ENCODE results near the gene WDR12. TPM values are rescaled to one million over a fixed set of nuclear protein-coding genes. Genes with fewer than 3 reads are reported as not detected.

Gene WDR12
- 34.1 and 45.7 TPM in 2 replicates for total RNA-seq

DNA sequence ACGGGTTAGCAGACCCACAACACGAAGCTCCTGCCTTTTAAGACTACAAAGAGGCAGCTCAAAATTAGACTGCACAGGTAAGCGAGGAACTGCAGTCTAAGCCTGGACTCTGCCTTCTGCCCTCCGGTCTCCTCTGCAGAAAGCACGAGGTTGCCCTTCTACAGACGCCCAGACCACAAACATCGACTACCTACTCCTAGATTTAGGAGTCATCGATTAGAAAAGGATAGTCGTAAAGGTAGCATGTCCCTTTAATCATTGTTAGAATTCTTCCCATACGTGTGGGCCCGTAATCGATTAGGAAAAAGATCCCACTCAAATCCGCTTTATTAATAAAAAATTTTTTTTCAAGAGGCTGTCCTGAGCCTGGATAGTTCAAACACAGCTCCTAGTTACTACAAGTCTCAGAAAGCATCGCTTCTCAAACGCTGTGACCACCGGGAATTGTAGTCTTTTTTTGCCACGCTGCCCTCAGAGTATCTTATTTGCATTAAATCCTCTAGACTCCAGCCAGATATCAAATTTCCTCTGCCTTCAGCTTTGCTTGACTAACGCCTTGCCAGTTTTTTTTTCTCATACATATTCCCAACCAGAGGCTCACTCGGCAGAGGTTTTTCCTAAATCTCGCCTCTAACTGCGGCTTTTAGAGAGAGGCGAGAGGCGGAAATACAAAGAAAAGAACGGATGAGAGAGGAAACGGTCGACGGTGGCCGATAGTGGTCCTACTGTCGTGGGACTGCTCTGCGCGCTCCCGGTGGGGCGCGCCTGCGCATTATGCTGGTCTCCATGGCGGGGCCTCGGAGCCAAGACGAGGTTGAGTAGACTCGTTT is at the start of gene WDR12, which contains the start of gene CARF:
Gene WDR12 (minus strand): TSS at position 162 of the 830 bp plus-strand sequence. CDS start 197 bp downstream, outside the sequence.
Gene CARF (plus strand): TSS at position 764 of the 830 bp plus-strand sequence. CDS start 29,628 bp downstream, outside the sequence.

DNA sequence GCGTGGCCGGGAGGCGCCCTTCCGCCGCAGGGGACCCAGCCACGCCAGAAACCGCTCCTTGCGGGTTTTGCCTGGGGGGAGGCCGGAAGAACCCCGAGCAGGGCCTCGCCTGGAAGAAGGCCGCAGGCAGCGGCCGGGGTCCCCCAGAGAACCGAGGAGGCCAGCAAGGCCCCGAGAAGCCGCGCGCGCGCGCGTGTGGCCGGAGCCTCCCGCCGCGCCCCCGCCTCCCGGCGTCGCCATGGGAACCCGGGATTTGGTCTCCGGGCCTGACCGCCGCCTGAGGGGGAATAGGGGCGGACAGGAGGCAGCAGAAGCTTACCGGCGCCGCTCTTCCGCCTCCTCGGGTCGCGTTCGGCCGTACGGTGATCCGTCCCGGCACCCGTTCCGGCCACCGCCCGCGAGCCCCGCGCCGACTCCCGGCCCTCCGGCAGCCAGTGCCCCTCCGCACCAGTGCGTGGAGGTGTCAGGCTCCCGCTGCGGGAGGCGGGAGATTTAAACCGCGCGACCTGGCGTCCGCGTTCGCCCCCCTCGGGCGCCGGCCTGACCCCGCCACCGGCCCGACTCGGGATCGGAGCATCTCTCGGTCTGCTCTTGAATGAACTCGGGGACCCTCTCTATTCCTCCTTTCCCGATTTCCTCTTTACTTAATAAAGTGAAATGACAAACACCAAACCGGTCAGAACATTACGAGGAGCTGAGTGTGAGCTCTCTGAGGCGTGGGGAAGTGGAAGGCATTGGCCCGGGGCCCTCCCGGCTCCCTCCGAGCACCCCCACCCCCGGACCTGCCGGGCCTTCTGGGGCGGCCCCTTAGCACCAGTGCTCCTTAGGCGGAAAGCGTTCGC is 40.0 kb downstream of the WDR12 start, which contains the start of gene ICA1L:
Gene ICA1L (minus strand): TSS at position 467 of the 842 bp plus-strand sequence. CDS start 42,757 bp downstream, outside the sequence.

Other genes starting within 250 kb of the WDR12 start
- 0.42 and 1.8 TPM in 2 replicates for gene ICA1L, start 39.9 kb downstream of the WDR12 start, total RNA-seq
- gene CARF, start 602 bp upstream of the WDR12 start, total RNA-seq: 1.1 and 8.1 TPM in 2 replicates
- gene NBEAL1, start 103.2 kb upstream of the WDR12 start, total RNA-seq: 9.9 and 13.3 TPM in 2 replicates